Measurements from ENCODE around the gene RPRD1B.

GRCh38 chr20:38001173-38001875, 32.2 kb upstream of the RPRD1B start:
- TF ChIP-seq EZH2phosphoT487 (IDR thresholded peaks at IDR 0.05; ENCODE audit: borderline replicate concordance) (no peak), CTCF (conservative IDR thresholded peaks at IDR 0.05; ENCODE audit: low read length) (no peak)
